Gastrocnemius medialis (tissue), 4 donors: ENCODE measurements around the gene HCAR3. TPM values are rescaled to one million over a fixed set of nuclear protein-coding genes. Genes with fewer than 3 reads are reported as not detected.

ENCODE experiments used
- ATAC-seq, 2 donors: fragments of 150-250 bp; one replicate each; pipeline ENCODE4 v1.9.1; 2016
- DNase-seq, 2 donors: peaks; one replicate each; pipeline ENCODE4 v3.0.0-alpha.2; 2019
- H3K27ac ChIP-seq, 4 donors: fragments of 200-600 bp; sonication (generic); 1 replicate in 1 of 4; 2 replicates in 3 of 4; pipeline ENCODE4 v1.5.1; 2016 to 2018; ENCODE audit warnings: mild to moderate bottlenecking in 2 of 4, moderate library complexity in 1 of 4
- H3K27me3 ChIP-seq, 3 donors: fragments of 200-600 bp; sonication (generic) in 2 of 3; 1 replicate in 1 of 3; 2 replicates in 2 of 3; pipeline versions ENCODE4 v1.5.1 to v1.6.0; 2016 to 2019; ENCODE audit warnings: mild to moderate bottlenecking in 1 of 3, moderate library complexity in 1 of 3
- H3K36me3 ChIP-seq, 2 donors: fragments of 200-600 bp; sonication (generic) in 1 of 2; one replicate each; pipeline ENCODE4 v1.5.1; 2017 to 2018
- H3K4me1 ChIP-seq, 2 donors: fragments of 200-600 bp; sonication (generic) in 1 of 2; one replicate each; pipeline ENCODE4 v1.5.1; 2016 to 2017; ENCODE audit warnings: mild to moderate bottlenecking in 2 of 2
- H3K4me3 ChIP-seq, 4 donors: fragments of 200-600 bp; sonication (generic) in 3 of 4; 1 replicate in 1 of 4; 2 replicates in 3 of 4; pipeline ENCODE4 v1.5.1; 2016 to 2019; ENCODE audit warnings: mild to moderate bottlenecking in 2 of 4
- H3K9me3 ChIP-seq, 3 donors: fragments of 200-600 bp; sonication (generic) in 2 of 3; 1 replicate in 1 of 3; 2 replicates in 2 of 3; pipeline ENCODE4 v1.5.1; 2016 to 2019
- CTCF ChIP-seq, 5 experiments: fragments of 450-650 bp in 3 of 5; fragments of 200-600 bp in 2 of 5; sonication (generic) in 2 of 5; IDR thresholded peaks in 4 of 5; conservative IDR thresholded peaks in 1 of 5; 1 replicate in 4 of 5; 2 replicates in 1 of 5; pipeline ENCODE4 v1.5.1; 2016 to 2019; ENCODE audit warnings: antibody characterized with exemption in 5 of 5, mild to moderate bottlenecking in 3 of 5, moderate library complexity in 3 of 5
- POLR2A ChIP-seq, 2 donors: fragments of 450-650 bp; IDR thresholded peaks; one replicate each; pipeline ENCODE4 v1.6.1; 2017; ENCODE audit warnings: antibody characterized with exemption in 2 of 2, mild to moderate bottlenecking in 2 of 2, moderate library complexity in 2 of 2
- in situ Hi-C, 4 donors: fragments of 200-750 bp; cut with MboI; loops; one replicate each; pipeline versions ENCODE4 v1.15.0 to v1.8.0; 2017; ENCODE audit warnings: low sequenced_read_pairs in 4 of 4
- intact Hi-C: fragments of 100-400 bp; cut with DNase I; formaldehyde crosslinking; loops from one replicate; pipeline ENCODE4 v1.15.1; 2023; ENCODE audit warnings: low total_unique reads
- total RNA-seq, 4 donors: library from RNA; depleted of rRNA; stranded (reverse); fragments of >200 nt; gene quantifications; one replicate each; pipeline versions ENCODE4 v1.1.0 to v1.2.3, GENCODE V29; 2016

The HCAR3 gene
- total RNA-seq, 4 donors from 2014 or later, result not detected

- DNase-seq (no peak), ATAC-seq (no peak)
- TF ChIP-seq POLR2A (IDR thresholded peaks at IDR 0.05), result no peak
- TF ChIP-seq CTCF (IDR thresholded peaks at IDR 0.05 in 4 of 5, conservative IDR thresholded peaks at IDR 0.05 in 1 of 5), result no peak
- Histone ChIP-seq H3K36me3 (no peaks in the 10 kb centered on the region), H3K4me1 (no peaks in the 10 kb centered on the region), H3K4me3 (no peak overlapping the region), H3K27me3 (no peaks in the 10 kb centered on the region), H3K27ac (no peak overlapping the region), H3K9me3 (no peaks in the 10 kb centered on the region)
- in situ Hi-C loops, result no loop called here
- intact Hi-C loops, result no loop called here
Measured at GRCh38 chr12:122669397-122670070, 47.1 kb downstream of the HCAR3 start.

- no peaks in the 10 kb centered on the region for H3K27me3 ChIP-seq
- no peak overlapping the region for H3K4me3 ChIP-seq
- no peaks in the 10 kb centered on the region for H3K36me3 ChIP-seq
- H3K4me1 ChIP-seq, result no peaks in the 10 kb centered on the region
- no peak for TF ChIP-seq POLR2A (IDR thresholded peaks at IDR 0.05)
- intact Hi-C loops, result no loop called here
- no peaks in the 10 kb centered on the region for H3K9me3 ChIP-seq
- ATAC-seq (no peak), DNase-seq (no peak)
- no peak overlapping the region for H3K27ac ChIP-seq
- in situ Hi-C loops, result no loop called here
Measured at GRCh38 chr12:122668268-122668667, 48.3 kb downstream of the HCAR3 start.

GRCh38 chr12:122665759-122666158 is 50.9 kb downstream of the HCAR3 start:
- Histone ChIP-seq H3K4me1 (no peaks in the 10 kb centered on the region), H3K27ac (no peak overlapping the region), H3K36me3 (no peaks in the 10 kb centered on the region), H3K4me3 (no peak overlapping the region), H3K27me3 (no peaks in the 10 kb centered on the region), H3K9me3 (no peaks in the 10 kb centered on the region)
- intact Hi-C loops (no loop called here), in situ Hi-C loops (no loop called here)
- DNase-seq (no peak), ATAC-seq (no peak)
- TF ChIP-seq POLR2A (IDR thresholded peaks at IDR 0.05), result no peak
- no peak for TF ChIP-seq CTCF (IDR thresholded peaks at IDR 0.05 in 4 of 5, conservative IDR thresholded peaks at IDR 0.05 in 1 of 5)

- TF ChIP-seq POLR2A (IDR thresholded peaks at IDR 0.05) (no peak), CTCF (IDR thresholded peaks at IDR 0.05 in 4 of 5, conservative IDR thresholded peaks at IDR 0.05 in 1 of 5) (no peak)
- in situ Hi-C loops, result no loop called here
- Histone ChIP-seq H3K4me3 (no peak overlapping the region), H3K9me3 (no peaks in the 10 kb centered on the region), H3K27me3 (no peaks in the 10 kb centered on the region), H3K4me1 (no peaks in the 10 kb centered on the region), H3K27ac (no peak overlapping the region), H3K36me3 (no peaks in the 10 kb centered on the region)
- DNase-seq (no peak), ATAC-seq (no peak)
- intact Hi-C loops, result no loop called here
Measured at GRCh38 chr12:122665349-122665748, 51.3 kb downstream of the HCAR3 start.

Other genes with a start within 250 kb of the HCAR3 start
- 10 to 100 TPM; 12.1 to 23.3 (median 20.5) TPM for gene ZCCHC8, start 215.9 kb downstream of the HCAR3 start, total RNA-seq
- 10 to 100 TPM; 43.5 to 58.8 (median 44.9) TPM for gene RSRC2, start 189.9 kb downstream of the HCAR3 start, total RNA-seq
- 1 to 10 TPM; 1.3 to 5.3 (median 2.2) TPM for gene KNTC1, start 189.6 kb downstream of the HCAR3 start, total RNA-seq
- gene HCAR2, start 13.5 kb downstream of the HCAR3 start, total RNA-seq, result under 1 TPM in 1 of 4 donors, not detected in 3; 0.18 TPM
- gene HCAR1, start 14.0 kb upstream of the HCAR3 start, total RNA-seq, result under 1 TPM in 1 of 4 donors, not detected in 3; 0.10 TPM
- 10 to 100 TPM; 16.1 to 26.2 (median 23.5) TPM for gene DENR, start 36.0 kb upstream of the HCAR3 start, total RNA-seq
- gene CCDC62, start 57.8 kb upstream of the HCAR3 start, total RNA-seq, result 1 to 10 TPM in 1 of 4 donors, under 1 TPM in 3; 0.52 to 1.5 (median 0.84) TPM
- 10 to 100 TPM in 3 of 4 donors, 1 to 10 TPM in 1; 9.3 to 14.8 (median 14.5) TPM for gene HIP1R, start 118.6 kb upstream of the HCAR3 start, total RNA-seq
- 1 to 10 TPM; 4.8 to 8.2 (median 7.6) TPM for gene VPS37B, start 179.3 kb upstream of the HCAR3 start, total RNA-seq
- 1 to 10 TPM in 2 of 4 donors, under 1 TPM in 2; 0.53 to 1.5 (median 0.99) TPM for gene ABCB9, start 249.7 kb upstream of the HCAR3 start, total RNA-seq